ENCODE results near the gene CAPRIN1. TPM values are rescaled to one million over a fixed set of nuclear protein-coding genes. Genes with fewer than 3 reads are reported as not detected.

CAPRIN1 gene
- total RNA-seq, 1 donor from 2014 or later, result 164 TPM

GRCh38 chr11:34029176-34029575 is 22.4 kb upstream of the CAPRIN1 start:
- no peak for TF ChIP-seq CTCF (IDR thresholded peaks at IDR 0.05)
- Histone ChIP-seq H3K27ac (no peak overlapping the region), H3K27me3 (no peaks in the 10 kb centered on the region), H3K4me1 (no peaks in the 10 kb centered on the region), H3K9me3 (no peaks in the 10 kb centered on the region), H3K4me3 (no peak overlapping the region), H3K36me3 (no peaks in the 10 kb centered on the region)
- DNase-seq (no peak), ATAC-seq (no peak)
- intact Hi-C loops (cut with DNase I), result no loop called here

- DNase-seq, result no peak
- Histone ChIP-seq H3K27me3 (no peaks in the 10 kb centered on the region), H3K4me3 (no peak overlapping the region), H3K4me1 (no peaks in the 10 kb centered on the region), H3K9me3 (no peaks in the 10 kb centered on the region), H3K27ac (no peak overlapping the region), H3K36me3 (no peaks in the 10 kb centered on the region)
- intact Hi-C loops (cut with DNase I), result no loop called here
- no peak for TF ChIP-seq CTCF (IDR thresholded peaks at IDR 0.05)
- ATAC-seq, result no peak
Measured at GRCh38 chr11:34030382-34030781, 21.1 kb upstream of the CAPRIN1 start.

GRCh38 chr11:34033399-34033798 is 18.1 kb upstream of the CAPRIN1 start:
- intact Hi-C loops (cut with DNase I), result no loop called here
- DNase-seq (no peak), ATAC-seq (no peak)
- TF ChIP-seq CTCF (IDR thresholded peaks at IDR 0.05), result no peak
- H3K36me3 ChIP-seq, result no peaks in the 10 kb centered on the region
- H3K27ac ChIP-seq, result no peak overlapping the region
- no peaks in the 10 kb centered on the region for H3K27me3 ChIP-seq
- no peaks in the 10 kb centered on the region for H3K9me3 ChIP-seq
- no peaks in the 10 kb centered on the region for H3K4me1 ChIP-seq
- no peak overlapping the region for H3K4me3 ChIP-seq

GRCh38 chr11:34034053-34034452 is 17.5 kb upstream of the CAPRIN1 start:
- H3K4me3 ChIP-seq, result no peak overlapping the region
- no peaks in the 10 kb centered on the region for H3K36me3 ChIP-seq
- H3K9me3 ChIP-seq, result no peaks in the 10 kb centered on the region
- DNase-seq, result no peak
- no peak overlapping the region for H3K27ac ChIP-seq
- H3K27me3 ChIP-seq, result no peaks in the 10 kb centered on the region
- TF ChIP-seq CTCF (IDR thresholded peaks at IDR 0.05), result no peak
- H3K4me1 ChIP-seq, result no peaks in the 10 kb centered on the region
- ATAC-seq, result no peak
- intact Hi-C loops (cut with DNase I), result no loop called here

- no peak overlapping the region for H3K27ac ChIP-seq
- H3K4me3 ChIP-seq, result no peak overlapping the region
- H3K36me3 ChIP-seq, result no peaks in the 10 kb centered on the region
- ATAC-seq (no peak), DNase-seq (no peak)
- no peaks in the 10 kb centered on the region for H3K27me3 ChIP-seq
- H3K9me3 ChIP-seq, result no peaks in the 10 kb centered on the region
- no peaks in the 10 kb centered on the region for H3K4me1 ChIP-seq
- intact Hi-C loops (cut with DNase I), result no loop called here
- TF ChIP-seq CTCF (IDR thresholded peaks at IDR 0.05), result no peak
Measured at GRCh38 chr11:34036456-34036855, 15.1 kb upstream of the CAPRIN1 start.

GRCh38 chr11:34037016-34037415 is 14.5 kb upstream of the CAPRIN1 start:
- intact Hi-C loops (cut with DNase I), result no loop called here
- Histone ChIP-seq H3K27me3 (no peaks in the 10 kb centered on the region), H3K4me1 (no peaks in the 10 kb centered on the region), H3K27ac (no peak overlapping the region), H3K4me3 (no peak overlapping the region), H3K36me3 (no peaks in the 10 kb centered on the region), H3K9me3 (no peaks in the 10 kb centered on the region)
- peak; percentile 70 for ATAC-seq
- no peak for DNase-seq
- TF ChIP-seq CTCF (IDR thresholded peaks at IDR 0.05), result no peak

Data from upper lobe of right lung (tissue), 1 donor.